Measurements from ENCODE around the gene MRM2.

The MRM2 gene

GRCh38 chr7:2201128-2201527, 40.9 kb downstream of the MRM2 start:
- no peak for TF ChIP-seq CTCF (IDR thresholded peaks at IDR 0.05; ENCODE audit: borderline replicate concordance, control extremely low read depth, extremely low read depth, insufficient read depth, missing control alignments)
- in situ Hi-C loops (cut with MboI; ENCODE audit: low sequenced_read_pairs, unreplicated experiment): no loop called here
- no peak for DNase-seq (ENCODE audit: low spot score)

- no peak for DNase-seq (ENCODE audit: low spot score)
- TF ChIP-seq CTCF (IDR thresholded peaks at IDR 0.05; ENCODE audit: borderline replicate concordance, control extremely low read depth, extremely low read depth, insufficient read depth, missing control alignments): no peak
- in situ Hi-C loops (cut with MboI; ENCODE audit: low sequenced_read_pairs, unreplicated experiment): no loop called here
Measured at GRCh38 chr7:2200584-2200980, 41.4 kb downstream of the MRM2 start.

GRCh38 chr7:2199956-2200583, 41.9 kb downstream of the MRM2 start:
- no peak for DNase-seq (ENCODE audit: low spot score)
- in situ Hi-C loops (cut with MboI; ENCODE audit: low sequenced_read_pairs, unreplicated experiment): no loop called here
- no peak for TF ChIP-seq CTCF (IDR thresholded peaks at IDR 0.05; ENCODE audit: borderline replicate concordance, control extremely low read depth, extremely low read depth, insufficient read depth, missing control alignments)

- TF ChIP-seq CTCF (IDR thresholded peaks at IDR 0.05; ENCODE audit: borderline replicate concordance, control extremely low read depth, extremely low read depth, insufficient read depth, missing control alignments): no peak
- DNase-seq (ENCODE audit: low spot score): no peak
- in situ Hi-C loops (cut with MboI; ENCODE audit: low sequenced_read_pairs, unreplicated experiment): no loop called here
Measured at GRCh38 chr7:2199528-2199927, 42.5 kb downstream of the MRM2 start.

- no peak for DNase-seq (ENCODE audit: low spot score)
- TF ChIP-seq CTCF (IDR thresholded peaks at IDR 0.05; ENCODE audit: borderline replicate concordance, control extremely low read depth, extremely low read depth, insufficient read depth, missing control alignments): no peak
- in situ Hi-C loops (cut with MboI; ENCODE audit: low sequenced_read_pairs, unreplicated experiment): no loop called here
Measured at GRCh38 chr7:2198760-2199159, 43.2 kb downstream of the MRM2 start.

- no peak for DNase-seq (ENCODE audit: low spot score)
- in situ Hi-C loops (cut with MboI; ENCODE audit: low sequenced_read_pairs, unreplicated experiment): no loop called here
- no peak for TF ChIP-seq CTCF (IDR thresholded peaks at IDR 0.05; ENCODE audit: borderline replicate concordance, control extremely low read depth, extremely low read depth, insufficient read depth, missing control alignments)
Measured at GRCh38 chr7:2198206-2198605, 43.8 kb downstream of the MRM2 start.
